ENCODE results near the gene VPS13C.

DNA sequence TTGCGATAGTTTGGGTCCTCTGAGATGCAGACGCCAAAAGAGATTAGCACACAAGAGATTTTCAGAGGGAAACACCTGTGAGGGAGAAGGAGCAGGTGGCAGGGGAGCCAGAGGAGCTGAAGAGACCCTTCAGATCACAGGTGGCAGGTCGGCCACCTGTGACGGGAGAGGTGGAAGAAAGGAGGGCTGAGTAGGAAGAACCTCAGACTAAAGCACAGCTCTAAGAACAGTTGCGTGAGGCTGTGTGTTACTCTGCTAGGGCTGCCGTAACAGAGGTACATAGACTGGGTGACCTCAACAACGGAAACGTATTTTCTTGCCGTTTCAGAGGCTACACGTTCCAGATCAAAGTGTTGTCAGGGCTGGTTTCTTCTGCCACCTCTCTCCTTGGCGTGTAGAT, 45.0 kb upstream of the VPS13C start:
- TF ChIP-seq, protein P1, sequence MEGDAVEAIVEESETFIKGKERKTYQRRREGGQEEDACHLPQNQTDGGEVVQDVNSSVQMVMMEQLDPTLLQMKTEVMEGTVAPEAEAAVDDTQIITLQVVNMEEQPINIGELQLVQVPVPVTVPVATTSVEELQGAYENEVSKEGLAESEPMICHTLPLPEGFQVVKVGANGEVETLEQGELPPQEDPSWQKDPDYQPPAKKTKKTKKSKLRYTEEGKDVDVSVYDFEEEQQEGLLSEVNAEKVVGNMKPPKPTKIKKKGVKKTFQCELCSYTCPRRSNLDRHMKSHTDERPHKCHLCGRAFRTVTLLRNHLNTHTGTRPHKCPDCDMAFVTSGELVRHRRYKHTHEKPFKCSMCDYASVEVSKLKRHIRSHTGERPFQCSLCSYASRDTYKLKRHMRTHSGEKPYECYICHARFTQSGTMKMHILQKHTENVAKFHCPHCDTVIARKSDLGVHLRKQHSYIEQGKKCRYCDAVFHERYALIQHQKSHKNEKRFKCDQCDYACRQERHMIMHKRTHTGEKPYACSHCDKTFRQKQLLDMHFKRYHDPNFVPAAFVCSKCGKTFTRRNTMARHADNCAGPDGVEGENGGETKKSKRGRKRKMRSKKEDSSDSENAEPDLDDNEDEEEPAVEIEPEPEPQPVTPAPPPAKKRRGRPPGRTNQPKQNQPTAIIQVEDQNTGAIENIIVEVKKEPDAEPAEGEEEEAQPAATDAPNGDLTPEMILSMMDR (IDR thresholded peaks at IDR 0.05): no peak
- no peak for TF ChIP-seq POLR2A (IDR thresholded peaks at IDR 0.05)
